Uterus (tissue), 4 donors: ENCODE data around the gene UBL5. TPM values are rescaled to one million over a fixed set of nuclear protein-coding genes. Genes with fewer than 3 reads are reported as not detected.

Source experiments
- DNase-seq, 2 donors: peaks; one replicate each; pipeline ENCODE4 v3.0.0-alpha.2; 2019 to 2020
- H3K27ac ChIP-seq, 2 donors: fragments of 200-600 bp; sonication (generic); 1 replicate in 1 of 2; 2 replicates in 1 of 2; pipeline ENCODE4 v1.5.1; 2016 to 2018
- H3K27me3 ChIP-seq, 2 donors: fragments of 200-600 bp; sonication (generic); one replicate each; pipeline ENCODE4 v1.5.1; 2018 to 2019; ENCODE audit warnings: control low read depth in 1 of 2
- H3K36me3 ChIP-seq, 2 donors: fragments of 200-600 bp; sonication (generic); one replicate each; pipeline ENCODE4 v1.5.1; 2019; ENCODE audit warnings: control low read depth in 1 of 2
- H3K4me1 ChIP-seq, 2 donors: fragments of 200-600 bp; sonication (generic); one replicate each; pipeline ENCODE4 v1.5.1; 2018 to 2019; ENCODE audit warnings: control low read depth in 1 of 2
- H3K4me3 ChIP-seq, 2 donors: fragments of 200-600 bp; sonication (generic); 1 replicate in 1 of 2; 2 replicates in 1 of 2; pipeline ENCODE4 v1.5.1; 2018 to 2019; ENCODE audit warnings: mild to moderate bottlenecking in 1 of 2
- H3K9me3 ChIP-seq, 2 donors: fragments of 200-600 bp; sonication (generic); one replicate each; pipeline ENCODE4 v1.5.1; 2019; ENCODE audit warnings: control low read depth in 1 of 2
- POLR2A ChIP-seq, 2 donors: fragments of 450-650 bp; IDR thresholded peaks; one replicate each; pipeline ENCODE4 v1.6.1; 2016; ENCODE audit warnings: antibody characterized with exemption in 2 of 2, mild to moderate bottlenecking in 1 of 2, moderate library complexity in 1 of 2
- intact Hi-C: fragments of 100-400 bp; cut with DNase I; formaldehyde crosslinking; loops from one replicate; pipeline ENCODE4 v1.15.1; 2023; ENCODE audit warnings: low total_unique reads
- total RNA-seq, 4 donors: library from RNA; depleted of rRNA in 3 of 4; stranded (reverse); fragments of >200 nt in 3 of 4; gene quantifications; one replicate each; pipeline versions ENCODE4 v1.1.0 to v1.2.4, GENCODE V29; 2014 to 2023
- TF ChIP-seq, protein P1 (sequence below), 4 experiments: fragments of 200-600 bp in 2 of 4; fragments of 450-650 bp in 2 of 4; sonication (generic) in 2 of 4; IDR thresholded peaks; one replicate each; pipeline ENCODE4 v1.5.1; 2016 to 2019; ENCODE audit warnings: antibody characterized with exemption in 4 of 4, mild to moderate bottlenecking in 2 of 4, moderate library complexity in 1 of 4
- donor health status: DM: yes; HTN: yes; CAD: no.

Gene UBL5
- total RNA-seq, 4 donors from 2014 or later = 180 to 1,153 (median 222) TPM

DNA sequence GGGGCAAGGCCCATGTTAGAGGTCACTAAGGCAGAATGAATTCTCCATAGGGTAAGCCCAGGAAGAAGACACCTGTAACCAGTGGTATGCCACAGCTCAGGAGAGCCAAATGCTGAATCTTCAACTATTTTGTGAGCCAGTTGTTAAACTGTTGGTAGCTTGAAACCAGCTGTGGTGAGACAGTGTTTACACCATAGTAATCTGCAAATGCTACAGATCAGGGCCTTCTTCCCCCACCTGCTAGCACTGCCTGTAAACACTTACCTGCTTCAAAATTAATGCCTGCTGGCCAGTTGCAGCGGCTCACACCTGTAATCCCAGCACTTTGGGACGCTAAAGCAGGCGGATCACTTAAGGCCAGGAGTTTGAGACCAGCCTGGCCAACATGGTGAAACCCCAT is 20.9 kb upstream of the UBL5 start:
- intact Hi-C loops = no loop called here
- Histone ChIP-seq H3K27me3 (no peaks in the 10 kb centered on the region), H3K36me3 (no peaks in the 10 kb centered on the region), H3K9me3 (no peaks in the 10 kb centered on the region), H3K4me1 (no peaks in the 10 kb centered on the region), H3K27ac (no peak overlapping the region), H3K4me3 (no peak overlapping the region)
- TF ChIP-seq, protein P1, sequence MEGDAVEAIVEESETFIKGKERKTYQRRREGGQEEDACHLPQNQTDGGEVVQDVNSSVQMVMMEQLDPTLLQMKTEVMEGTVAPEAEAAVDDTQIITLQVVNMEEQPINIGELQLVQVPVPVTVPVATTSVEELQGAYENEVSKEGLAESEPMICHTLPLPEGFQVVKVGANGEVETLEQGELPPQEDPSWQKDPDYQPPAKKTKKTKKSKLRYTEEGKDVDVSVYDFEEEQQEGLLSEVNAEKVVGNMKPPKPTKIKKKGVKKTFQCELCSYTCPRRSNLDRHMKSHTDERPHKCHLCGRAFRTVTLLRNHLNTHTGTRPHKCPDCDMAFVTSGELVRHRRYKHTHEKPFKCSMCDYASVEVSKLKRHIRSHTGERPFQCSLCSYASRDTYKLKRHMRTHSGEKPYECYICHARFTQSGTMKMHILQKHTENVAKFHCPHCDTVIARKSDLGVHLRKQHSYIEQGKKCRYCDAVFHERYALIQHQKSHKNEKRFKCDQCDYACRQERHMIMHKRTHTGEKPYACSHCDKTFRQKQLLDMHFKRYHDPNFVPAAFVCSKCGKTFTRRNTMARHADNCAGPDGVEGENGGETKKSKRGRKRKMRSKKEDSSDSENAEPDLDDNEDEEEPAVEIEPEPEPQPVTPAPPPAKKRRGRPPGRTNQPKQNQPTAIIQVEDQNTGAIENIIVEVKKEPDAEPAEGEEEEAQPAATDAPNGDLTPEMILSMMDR (IDR thresholded peaks at IDR 0.05) = no peak
- TF ChIP-seq POLR2A (IDR thresholded peaks at IDR 0.05) = no peak
- DNase-seq = no peak

DNA sequence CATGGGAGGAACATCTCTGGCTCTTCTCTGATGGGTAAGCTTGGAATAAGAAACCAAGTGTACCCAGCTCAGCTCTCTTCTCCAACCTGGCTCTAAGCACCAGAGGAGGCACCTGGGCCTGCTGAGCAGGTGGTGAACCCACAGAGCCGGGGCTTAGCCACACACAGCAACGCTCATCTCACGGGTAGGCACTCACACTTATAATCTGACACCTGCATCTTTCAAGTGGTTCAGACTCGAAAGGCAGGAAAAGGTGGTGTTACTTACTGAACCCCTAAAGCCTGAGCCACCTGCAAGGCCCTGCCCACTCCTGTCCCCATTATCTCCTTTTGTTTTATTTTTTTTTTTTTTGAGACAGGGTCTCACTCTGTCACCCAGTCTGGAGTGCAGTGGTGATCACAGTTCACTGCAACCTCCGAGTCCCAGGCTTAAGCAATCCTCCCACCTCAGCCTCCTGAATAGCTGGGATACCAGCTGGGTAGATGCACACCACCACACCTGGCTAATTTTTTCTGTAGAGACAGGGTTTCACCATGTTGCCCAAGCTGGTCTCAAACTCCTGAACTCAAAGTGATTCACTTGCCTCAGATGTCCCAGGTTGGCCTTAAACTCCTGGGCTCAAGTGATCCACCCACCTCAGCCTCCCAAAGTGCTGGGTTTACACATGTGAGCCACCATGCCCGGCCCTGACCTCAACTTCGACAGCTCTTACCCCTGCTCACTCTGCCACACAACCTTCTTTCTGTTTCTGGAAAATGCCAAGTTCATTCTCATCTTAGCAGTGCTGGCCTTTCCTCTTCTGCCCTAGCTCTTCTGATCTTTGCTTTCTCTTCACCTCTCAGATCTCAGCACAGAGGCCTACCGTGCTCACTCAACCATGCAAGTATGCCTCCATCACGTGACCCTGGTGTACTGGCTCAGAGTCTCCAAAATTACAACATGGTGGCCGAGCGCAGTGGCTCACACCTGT is 18.6 kb upstream of the UBL5 start:
- no peak overlapping the region for H3K27ac ChIP-seq
- no peaks in the 10 kb centered on the region for H3K27me3 ChIP-seq
- intact Hi-C loops = no loop called here
- no peak overlapping the region for H3K4me3 ChIP-seq
- DNase-seq = no peak
- H3K36me3 ChIP-seq = no peaks in the 10 kb centered on the region
- no peaks in the 10 kb centered on the region for H3K9me3 ChIP-seq
- H3K4me1 ChIP-seq = no peaks in the 10 kb centered on the region
- TF ChIP-seq POLR2A (IDR thresholded peaks at IDR 0.05) = no peak
- TF ChIP-seq, protein P1 (IDR thresholded peaks at IDR 0.05) = no peak

DNA sequence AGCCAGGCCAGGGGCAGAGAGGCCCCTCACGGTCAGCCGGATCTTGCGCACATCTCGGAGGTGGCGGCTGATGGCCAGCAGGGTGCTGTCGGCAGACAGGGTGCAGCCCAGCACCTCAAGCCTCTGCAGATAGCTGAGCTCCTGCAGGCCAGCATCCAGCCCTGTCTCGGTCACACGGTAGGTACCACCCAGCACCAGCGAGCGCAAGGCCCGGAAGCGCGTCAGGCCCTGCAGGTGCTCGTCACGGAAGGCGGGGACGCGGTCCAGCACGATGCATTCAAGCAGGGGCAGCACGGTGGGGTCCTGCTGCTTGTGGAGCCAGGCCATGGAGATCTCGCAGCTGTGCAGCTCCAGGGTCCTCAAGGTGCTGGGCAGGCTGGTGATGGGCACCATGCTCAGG is 16.6 kb upstream of the UBL5 start:
- DNase-seq = no peak
- no peaks in the 10 kb centered on the region for H3K4me1 ChIP-seq
- H3K27ac ChIP-seq = no peak overlapping the region
- no peak overlapping the region for H3K4me3 ChIP-seq
- H3K36me3 ChIP-seq = no peaks in the 10 kb centered on the region
- H3K27me3 ChIP-seq = no peaks in the 10 kb centered on the region
- TF ChIP-seq POLR2A (IDR thresholded peaks at IDR 0.05) = no peak
- TF ChIP-seq, protein P1 (IDR thresholded peaks at IDR 0.05) = no peak
- H3K9me3 ChIP-seq = no peaks in the 10 kb centered on the region
- intact Hi-C loops = no loop called here

DNA sequence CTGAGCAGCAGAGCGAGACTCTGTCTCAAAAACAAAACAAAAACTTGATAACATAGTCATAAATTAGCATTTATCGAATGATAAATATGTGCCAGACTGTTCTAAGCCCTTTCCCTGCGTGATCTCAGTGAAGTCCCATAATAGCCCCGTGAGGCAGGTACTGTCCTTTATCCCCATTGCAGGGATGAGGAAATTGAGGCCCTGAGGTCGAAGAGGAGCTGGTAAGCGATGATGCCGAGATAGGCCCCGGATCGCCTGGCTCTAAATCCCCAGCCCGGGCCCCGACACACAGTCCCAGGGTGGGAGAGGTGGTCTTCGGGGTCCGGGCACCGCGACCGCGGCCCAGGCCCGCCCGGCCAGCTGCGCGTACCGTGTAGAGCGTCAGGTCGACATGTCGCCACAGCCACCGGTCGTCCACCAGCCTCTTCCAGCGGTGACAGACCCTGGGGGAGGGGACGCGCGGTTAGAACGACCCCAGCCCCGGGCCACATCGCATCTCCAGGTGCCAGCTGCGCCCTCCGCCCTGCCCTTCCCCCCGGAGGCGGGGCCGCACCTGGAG is 9.5 kb upstream of the UBL5 start:
- Histone ChIP-seq H3K9me3 (no peaks in the 10 kb centered on the region), H3K27me3 (no peaks in the 10 kb centered on the region), H3K27ac (peak overlapping the region; percentile 89 to 99), H3K4me3 (peak overlapping the region; percentile 84 to 98), H3K4me1 (no peaks in the 10 kb centered on the region), H3K36me3 (no peaks in the 10 kb centered on the region)
- intact Hi-C loops = no loop called here
- DNase-seq = no peak
- TF ChIP-seq, protein P1 (IDR thresholded peaks at IDR 0.05) = no peak
- TF ChIP-seq POLR2A (IDR thresholded peaks at IDR 0.05) = no peak
